Left colon (tissue), 2 donors: ENCODE data around the gene PACS2. TPM values are rescaled to one million over a fixed set of nuclear protein-coding genes. Genes with fewer than 3 reads are reported as not detected.

Source experiments
- ATAC-seq: fragments of 200-7000 bp; cut with Tn5 transposase; one replicate; pipeline ENCODE4 v1.9.1; 2020; ENCODE audit warnings: mild to moderate bottlenecking, moderate library complexity
- DNase-seq, 2 donors: peaks; one replicate each; pipeline ENCODE4 v3.0.0-alpha.2; 2020
- intact Hi-C, 2 donors: fragments of 100-400 bp; cut with DNase I in 1 of 2; cut with micrococcal nuclease in 1 of 2; formaldehyde crosslinking; loops; one replicate each; pipeline versions ENCODE4 v1.11.2 to v1.14.0; 2022; cut with DNase I, micrococcal nuclease
- total RNA-seq, 2 donors: library from RNA; stranded (reverse); fragmentation: NEBNext Ultra II Directional; extraction: Animal tissue kit (Norgen Biotek cat#: 25700); gene quantifications; one replicate each; pipeline ENCODE4 v1.2.1, GENCODE V29; 2021
- donor health status: DM: no; HTN: no; CAD: no.
- donor health status: DM: yes; HTN: yes; CAD: no.

PACS2 gene
- total RNA-seq, 2 donors from 2014 or later = 54.8 to 67.5 TPM

- intact Hi-C loops = no loop called here
- DNase-seq = no peak
- peak; percentile 9 for ATAC-seq
Measured at GRCh38 chr14:105388110-105388951, 73.8 kb downstream of the PACS2 start.

- intact Hi-C loops = no loop called here
- DNase-seq (no peak), ATAC-seq (peak; percentile 3)
Measured at GRCh38 chr14:105388976-105389375, 74.4 kb downstream of the PACS2 start.

GRCh38 chr14:105389534-105389933 is 75.0 kb downstream of the PACS2 start:
- intact Hi-C loops = no loop called here
- DNase-seq = no peak
- ATAC-seq = no peak

GRCh38 chr14:105389976-105390848 is 75.7 kb downstream of the PACS2 start:
- ATAC-seq (no peak), DNase-seq (no peak)
- intact Hi-C loops = no loop called here

GRCh38 chr14:105390849-105391500 is 76.4 kb downstream of the PACS2 start:
- ATAC-seq = no peak
- intact Hi-C loops = no loop called here
- DNase-seq = no peak

GRCh38 chr14:105391541-105391940 is 77.0 kb downstream of the PACS2 start:
- ATAC-seq (no peak), DNase-seq (no peak)
- intact Hi-C loops = no loop called here

- intact Hi-C loops = no loop called here
- DNase-seq (no peak), ATAC-seq (no peak)
Measured at GRCh38 chr14:105392131-105393090, 77.9 kb downstream of the PACS2 start.

GRCh38 chr14:105393151-105393550 is 78.6 kb downstream of the PACS2 start:
- no peak for ATAC-seq
- no peak for DNase-seq
- intact Hi-C loops = no loop called here

GRCh38 chr14:105394714-105395537 is 80.4 kb downstream of the PACS2 start:
- ATAC-seq = no peak
- no peak for DNase-seq
- intact Hi-C loops = no loop called here

GRCh38 chr14:105395538-105395854 is 80.9 kb downstream of the PACS2 start:
- ATAC-seq (no peak), DNase-seq (no peak)
- intact Hi-C loops = no loop called here

- ATAC-seq (no peak), DNase-seq (no peak)
- intact Hi-C loops = no loop called here
Measured at GRCh38 chr14:105397350-105397931, 82.9 kb downstream of the PACS2 start.

- intact Hi-C loops = no loop called here
- DNase-seq (peak; percentile 83 to 97), ATAC-seq (peak; percentile 88)
Measured at GRCh38 chr14:105398044-105398725, 83.6 kb downstream of the PACS2 start, which contains the start of gene TEX22. TEX22 (plus strand) TSS chr14:105398538; CDS start chr14:105399341, 803 bp downstream.

GRCh38 chr14:105398726-105399465 is 84.3 kb downstream of the PACS2 start:
- ATAC-seq = peak; percentile 53
- intact Hi-C loops = no loop called here
- no peak for DNase-seq

GRCh38 chr14:105399466-105399775 is 84.9 kb downstream of the PACS2 start:
- intact Hi-C loops = no loop called here
- DNase-seq = no peak

GRCh38 chr14:105400016-105400415 is 85.5 kb downstream of the PACS2 start:
- intact Hi-C loops = no loop called here
- ATAC-seq (no peak), DNase-seq (no peak)

More at GRCh38 chr14:105399466-105399775, 84.9 kb downstream of the PACS2 start:
- ATAC-seq = no peak

- ATAC-seq (no peak), DNase-seq (no peak)
- intact Hi-C loops = no loop called here
Measured at GRCh38 chr14:105401699-105402098, 87.2 kb downstream of the PACS2 start.
